SU-DHL-6 (cell line): Measurements from ENCODE around the gene CACNA1C.

Source experiments
- EZH2phosphoT487 ChIP-seq: fragments of 200-600 bp; sonication (generic), shearing (Covaris generic); conservative IDR thresholded peaks from 2 replicates; pipeline ENCODE4 v1.6.1; 2018; ENCODE audit warnings: mild to moderate bottlenecking, antibody characterized with exemption, low read length, moderate library complexity, mixed read lengths
- TF ChIP-seq, protein P1 (sequence below): fragments of 200-600 bp; sonication (generic); IDR thresholded peaks from one replicate; pipeline ENCODE4 v1.5.1; 2017; ENCODE audit warnings: antibody characterized with exemption, mild to moderate bottlenecking, low read length, moderate library complexity; ENCODE audit not compliant: insufficient read depth, poor library complexity, severe bottlenecking

DNA sequence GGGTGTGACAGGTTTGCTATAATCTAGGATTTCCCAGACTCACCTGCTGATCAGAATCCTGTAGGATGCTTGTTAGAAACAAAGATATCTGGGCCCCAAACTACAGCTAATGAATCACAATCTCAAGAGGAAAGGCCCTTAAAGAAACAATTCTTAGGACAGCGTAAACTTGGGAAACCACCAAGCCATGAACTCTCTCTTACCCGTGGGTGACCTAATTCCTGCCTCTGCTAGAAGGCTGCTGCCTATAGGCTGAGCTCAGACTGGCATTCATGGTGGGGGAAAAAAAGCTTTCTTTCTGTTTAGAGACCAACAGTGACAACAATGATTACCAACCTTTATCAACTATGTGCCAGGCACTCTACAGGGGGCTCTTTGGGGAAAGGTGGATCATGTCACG lies 528.0 kb downstream of the CACNA1C start:
- TF ChIP-seq, protein P1, sequence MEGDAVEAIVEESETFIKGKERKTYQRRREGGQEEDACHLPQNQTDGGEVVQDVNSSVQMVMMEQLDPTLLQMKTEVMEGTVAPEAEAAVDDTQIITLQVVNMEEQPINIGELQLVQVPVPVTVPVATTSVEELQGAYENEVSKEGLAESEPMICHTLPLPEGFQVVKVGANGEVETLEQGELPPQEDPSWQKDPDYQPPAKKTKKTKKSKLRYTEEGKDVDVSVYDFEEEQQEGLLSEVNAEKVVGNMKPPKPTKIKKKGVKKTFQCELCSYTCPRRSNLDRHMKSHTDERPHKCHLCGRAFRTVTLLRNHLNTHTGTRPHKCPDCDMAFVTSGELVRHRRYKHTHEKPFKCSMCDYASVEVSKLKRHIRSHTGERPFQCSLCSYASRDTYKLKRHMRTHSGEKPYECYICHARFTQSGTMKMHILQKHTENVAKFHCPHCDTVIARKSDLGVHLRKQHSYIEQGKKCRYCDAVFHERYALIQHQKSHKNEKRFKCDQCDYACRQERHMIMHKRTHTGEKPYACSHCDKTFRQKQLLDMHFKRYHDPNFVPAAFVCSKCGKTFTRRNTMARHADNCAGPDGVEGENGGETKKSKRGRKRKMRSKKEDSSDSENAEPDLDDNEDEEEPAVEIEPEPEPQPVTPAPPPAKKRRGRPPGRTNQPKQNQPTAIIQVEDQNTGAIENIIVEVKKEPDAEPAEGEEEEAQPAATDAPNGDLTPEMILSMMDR: no peak
- no peak for TF ChIP-seq EZH2phosphoT487
